HCT116 (cell line): ENCODE results near the gene NEDD4. TPM values are rescaled to one million over a fixed set of nuclear protein-coding genes. Genes with fewer than 3 reads are reported as not detected.

ENCODE experiments used
- ATAC-seq: fragments of 200-7000 bp; cut with Tn5 transposase; 2 replicates; pipeline ENCODE4 v1.9.1; 2020; ENCODE audit warnings: mild to moderate bottlenecking, moderate library complexity
- BruUV-seq: library from RNA; stranded (reverse); fragments of 400-500 nt; replicated peaks from 2 replicates; lab custom pipeline; 2021; lab: Mats Ljungman, UMichigan
- CTCF ChIA-PET: fragments of 300-600 bp; sonication (Branson Sonifier 250); formaldehyde crosslinking; loops from one replicate; lab custom pipeline; 2021; ENCODE audit warnings: antibody characterized with exemption; lab: Charles Lee
- POLR2A ChIA-PET: fragments of 300-600, 350-600 bp; sonication (Branson Sonifier 250); formaldehyde crosslinking; loops from one replicate; lab custom pipeline; 2021; ENCODE audit warnings: antibody characterized with exemption; lab: Charles Lee
- RAD21 ChIA-PET, 2 experiments: fragments of 300-600 bp; sonication (Branson Sonifier 250); formaldehyde crosslinking; loops; one replicate each; lab custom pipeline; 2023; ENCODE audit warnings: low total read pairs in 2 of 2; ENCODE audit not compliant: uncharacterized antibody in 2 of 2, unreplicated experiment in 2 of 2, low non-redundant PET in 1 of 2; lab: Charles Lee
- DNase-seq: peaks from one replicate; pipeline ENCODE4 v3.0.0-alpha.2; 2010; ENCODE audit warnings: low read depth, low spot score
- H2AFZ ChIP-seq: fragments of 200-600 bp; shearing (Covaris generic), sonication (generic); 2 replicates; pipeline ENCODE4 v1.6.1; 2017; ENCODE audit warnings: low read depth, mixed run types, mixed read lengths, antibody characterized with exemption, low read length; ENCODE audit not compliant: poor library complexity, severe bottlenecking
- H3K27ac ChIP-seq: 2 replicates; pipeline ENCODE4 v1.5.1; 2012; ENCODE audit warnings: low read depth, low read length
- H3K27me3 ChIP-seq: fragments of 200-600 bp; sonication (generic); 2 replicates; pipeline ENCODE4 v1.6.1; 2016; ENCODE audit warnings: mixed run types, low read length, mixed read lengths; ENCODE audit not compliant: insufficient read depth
- H3K36me3 ChIP-seq, 2 experiments: fragments of 200-500 bp in 1 of 2; fragments of 200-600 bp in 1 of 2; sonication (Bioruptor generic) in 1 of 2; sonication (generic) in 1 of 2; 2 replicates each; pipeline versions ENCODE4 v1.5.1 to v1.6.1; 2014 to 2016; ENCODE audit warnings: low read length in 2 of 2, inconsistent platforms in 1 of 2, mixed read lengths in 1 of 2, mixed run types in 1 of 2; ENCODE audit not compliant: insufficient read depth in 2 of 2, control insufficient read depth in 1 of 2
- H3K4me1 ChIP-seq, 2 experiments: fragments of 200-600 bp in 1 of 2; sonication (generic) in 1 of 2; 2 replicates each; pipeline versions ENCODE4 v1.5.1 to v1.6.1; 2012 to 2017; ENCODE audit warnings: low read length in 2 of 2, inconsistent platforms in 1 of 2, mild to moderate bottlenecking in 1 of 2, mixed read lengths in 1 of 2, mixed run types in 1 of 2, moderate library complexity in 1 of 2; ENCODE audit not compliant: insufficient read depth in 2 of 2, control insufficient read depth in 1 of 2
- H3K4me2 ChIP-seq: fragments of 200-600 bp; sonication (generic); 2 replicates; pipeline ENCODE4 v1.6.1; 2017; ENCODE audit warnings: mixed run types, low read length, mixed read lengths
- H3K4me3 ChIP-seq, 2 experiments: fragments of 200-600 bp in 1 of 2; sonication (generic) in 1 of 2; replicated peaks in 1 of 2; 2 replicates each; pipeline ENCODE4 v1.5.1; 2011 to 2016; ENCODE audit warnings: low read length in 2 of 2, control low read depth in 1 of 2, low read depth in 1 of 2, mild to moderate bottlenecking in 1 of 2, mixed read lengths in 1 of 2, mixed run types in 1 of 2
- H3K79me2 ChIP-seq: fragments of 200-600 bp; sonication (generic); 2 replicates; pipeline ENCODE4 v1.6.1; 2017; ENCODE audit warnings: mild to moderate bottlenecking, mixed run types, low read length, moderate library complexity, mixed read lengths; ENCODE audit not compliant: insufficient read depth
- H3K9ac ChIP-seq: fragments of 200-600 bp; sonication (generic); 2 replicates; pipeline ENCODE4 v1.6.1; 2016; ENCODE audit warnings: low read length, mixed read lengths
- H3K9me2 ChIP-seq: fragments of 200-600 bp; sonication (generic), shearing (Covaris generic); 2 replicates; pipeline ENCODE4 v1.6.1; 2017; ENCODE audit warnings: mixed run types, mild to moderate bottlenecking, moderate library complexity; ENCODE audit not compliant: insufficient read depth
- H3K9me3 ChIP-seq, 2 experiments: fragments of 200-500 bp in 1 of 2; fragments of 200-600 bp in 1 of 2; sonication (Bioruptor generic) in 1 of 2; sonication (generic) in 1 of 2; 2 replicates each; pipeline ENCODE4 v1.6.1; 2014 to 2017; ENCODE audit warnings: low read length in 2 of 2, mixed read lengths in 2 of 2, inconsistent platforms in 1 of 2, low read depth in 1 of 2, mild to moderate bottlenecking in 1 of 2, mixed run types in 1 of 2, moderate library complexity in 1 of 2; ENCODE audit not compliant: control insufficient read depth in 1 of 2, insufficient read depth in 1 of 2
- H4K20me1 ChIP-seq: fragments of 200-600 bp; sonication (generic), shearing (Covaris generic); 2 replicates; pipeline ENCODE4 v1.6.1; 2017; ENCODE audit warnings: mixed run types, mild to moderate bottlenecking, moderate library complexity; ENCODE audit not compliant: insufficient read depth
- EGR1 ChIP-seq: IDR thresholded peaks from 2 replicates; pipeline ENCODE4 v1.6.1; 2012; ENCODE audit warnings: low read depth
- ELF1 ChIP-seq: IDR thresholded peaks from 2 replicates; pipeline ENCODE4 v1.6.1; 2012; ENCODE audit warnings: low read depth, borderline replicate concordance
- EZH2 ChIP-seq: fragments of 200-600 bp; sonication (generic); IDR thresholded peaks from 2 replicates; pipeline ENCODE4 v1.6.1; 2017; ENCODE audit warnings: antibody characterized with exemption, mixed run types
- FOSL1 ChIP-seq: IDR thresholded peaks from 2 replicates; pipeline ENCODE4 v1.6.1; 2012; ENCODE audit warnings: low read depth
- RAD21 ChIP-seq: IDR thresholded peaks from 2 replicates; pipeline ENCODE4 v1.6.1; 2012; ENCODE audit warnings: low read depth, mild to moderate bottlenecking
- SP1 ChIP-seq: IDR thresholded peaks from 2 replicates; pipeline ENCODE4 v1.6.1; 2012; ENCODE audit warnings: low read depth
- SRF ChIP-seq: IDR thresholded peaks from 2 replicates; pipeline ENCODE4 v1.6.1; 2012; ENCODE audit warnings: low read depth
- TCF7L2 ChIP-seq: IDR thresholded peaks from 2 replicates; pipeline ENCODE4 v1.7.0; 2011; ENCODE audit warnings: borderline replicate concordance, inconsistent platforms; ENCODE audit not compliant: insufficient read depth, insufficient read length; ENCODE audit errors: extremely low read depth
- ZFX ChIP-seq: fragments of 450-650 bp; IDR thresholded peaks from 2 replicates; pipeline ENCODE4 v1.6.1; 2017
- ZNF274 ChIP-seq: fragments of 200-500 bp; sonication (Bioruptor generic); IDR thresholded peaks from 2 replicates; pipeline ENCODE4 v1.6.1; 2014; ENCODE audit warnings: mild to moderate bottlenecking, low read depth, low read length, inconsistent platforms
- intact Hi-C: fragments of 100-400 bp; cut with micrococcal nuclease; formaldehyde crosslinking; loops from 2 replicates; pipeline ENCODE4 v1.10.0; 2022
- total RNA-seq: library from RNA; stranded (reverse); gene quantifications from one replicate; pipeline ENCODE4 v1.2.1, GENCODE V29; 2021; ENCODE audit not compliant: unreplicated experiment
- TF ChIP-seq, protein P1 (sequence below): IDR thresholded peaks from 2 replicates; pipeline ENCODE4 v1.6.1; 2012
- TF ChIP-seq, protein P2 (sequence below): IDR thresholded peaks from 2 replicates; pipeline ENCODE4 v1.6.1; 2011; ENCODE audit warnings: mild to moderate bottlenecking, low read length, moderate library complexity; ENCODE audit not compliant: insufficient replicate concordance; ENCODE audit errors: extremely low read depth
- TF ChIP-seq, protein P3 (sequence below): IDR thresholded peaks from 2 replicates; pipeline ENCODE4 v1.6.1; 2012; ENCODE audit warnings: low read depth

NEDD4 gene
- total RNA-seq, 1 experiment from 2014 or later = 13.7 TPM

DNA sequence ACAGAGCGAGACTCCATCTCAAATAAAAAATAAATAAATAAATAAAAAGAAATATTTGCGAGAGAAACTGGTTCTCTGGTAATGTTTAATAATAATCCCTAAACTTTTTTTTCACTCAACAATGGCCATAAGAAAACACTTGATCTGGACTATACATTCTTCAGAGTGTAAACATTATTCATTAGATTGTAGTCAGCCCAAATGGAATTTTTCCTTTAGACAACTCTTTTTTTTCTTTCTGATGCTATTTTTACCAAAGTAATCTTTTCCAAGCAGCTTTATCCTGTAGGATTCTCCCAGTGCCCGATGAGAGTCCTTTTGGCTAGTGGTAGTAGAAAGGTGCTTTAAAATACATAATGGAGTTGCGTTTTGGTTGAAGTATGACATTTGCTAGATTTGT is 90.4 kb downstream of the NEDD4 start:
- Histone ChIP-seq H3K9ac (no peak overlapping the region), H3K79me2 (no peaks in the 10 kb centered on the region), H3K27ac (no peak overlapping the region), H2AFZ (no peak overlapping the region), H3K4me2 (no peak overlapping the region), H3K9me2 (no peaks in the 10 kb centered on the region), H4K20me1 (no peaks in the 10 kb centered on the region), H3K36me3 (no peaks in the 10 kb centered on the region), H3K4me3 (no peak overlapping the region), H3K9me3 (no peaks in the 10 kb centered on the region), H3K27me3 (no peaks in the 10 kb centered on the region), H3K4me1 (peaks cover 6 to 11% of the 10 kb centered on the region in 2 experiments)
- no TSS peak for BruUV-seq
- CTCF ChIA-PET = interaction anchor here (1.0 kb wide), 1 partner anchor 15 kb away, joined by 5 read pairs; no protein-coding TSS in a partner anchor
- intact Hi-C loops = no loop called here
- no peak for DNase-seq
- RAD21 ChIA-PET = no interaction called here
- POLR2A ChIA-PET = no interaction called here
- no peak for TF ChIP-seq EGR1
- TF ChIP-seq RAD21 = no peak
- TF ChIP-seq TCF7L2 = no peak
- TF ChIP-seq ZFX = no peak
- TF ChIP-seq SRF = no peak
- TF ChIP-seq, protein P1, sequence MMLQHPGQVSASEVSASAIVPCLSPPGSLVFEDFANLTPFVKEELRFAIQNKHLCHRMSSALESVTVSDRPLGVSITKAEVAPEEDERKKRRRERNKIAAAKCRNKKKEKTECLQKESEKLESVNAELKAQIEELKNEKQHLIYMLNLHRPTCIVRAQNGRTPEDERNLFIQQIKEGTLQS = no peak
- no peak for TF ChIP-seq EZH2
- no peak for TF ChIP-seq ZNF274
- no peak for TF ChIP-seq ELF1
- TF ChIP-seq, protein P2, sequence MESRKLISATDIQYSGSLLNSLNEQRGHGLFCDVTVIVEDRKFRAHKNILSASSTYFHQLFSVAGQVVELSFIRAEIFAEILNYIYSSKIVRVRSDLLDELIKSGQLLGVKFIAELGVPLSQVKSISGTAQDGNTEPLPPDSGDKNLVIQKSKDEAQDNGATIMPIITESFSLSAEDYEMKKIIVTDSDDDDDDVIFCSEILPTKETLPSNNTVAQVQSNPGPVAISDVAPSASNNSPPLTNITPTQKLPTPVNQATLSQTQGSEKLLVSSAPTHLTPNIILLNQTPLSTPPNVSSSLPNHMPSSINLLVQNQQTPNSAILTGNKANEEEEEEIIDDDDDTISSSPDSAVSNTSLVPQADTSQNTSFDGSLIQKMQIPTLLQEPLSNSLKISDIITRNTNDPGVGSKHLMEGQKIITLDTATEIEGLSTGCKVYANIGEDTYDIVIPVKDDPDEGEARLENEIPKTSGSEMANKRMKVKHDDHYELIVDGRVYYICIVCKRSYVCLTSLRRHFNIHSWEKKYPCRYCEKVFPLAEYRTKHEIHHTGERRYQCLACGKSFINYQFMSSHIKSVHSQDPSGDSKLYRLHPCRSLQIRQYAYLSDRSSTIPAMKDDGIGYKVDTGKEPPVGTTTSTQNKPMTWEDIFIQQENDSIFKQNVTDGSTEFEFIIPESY = no peak
- TF ChIP-seq, protein P3, sequence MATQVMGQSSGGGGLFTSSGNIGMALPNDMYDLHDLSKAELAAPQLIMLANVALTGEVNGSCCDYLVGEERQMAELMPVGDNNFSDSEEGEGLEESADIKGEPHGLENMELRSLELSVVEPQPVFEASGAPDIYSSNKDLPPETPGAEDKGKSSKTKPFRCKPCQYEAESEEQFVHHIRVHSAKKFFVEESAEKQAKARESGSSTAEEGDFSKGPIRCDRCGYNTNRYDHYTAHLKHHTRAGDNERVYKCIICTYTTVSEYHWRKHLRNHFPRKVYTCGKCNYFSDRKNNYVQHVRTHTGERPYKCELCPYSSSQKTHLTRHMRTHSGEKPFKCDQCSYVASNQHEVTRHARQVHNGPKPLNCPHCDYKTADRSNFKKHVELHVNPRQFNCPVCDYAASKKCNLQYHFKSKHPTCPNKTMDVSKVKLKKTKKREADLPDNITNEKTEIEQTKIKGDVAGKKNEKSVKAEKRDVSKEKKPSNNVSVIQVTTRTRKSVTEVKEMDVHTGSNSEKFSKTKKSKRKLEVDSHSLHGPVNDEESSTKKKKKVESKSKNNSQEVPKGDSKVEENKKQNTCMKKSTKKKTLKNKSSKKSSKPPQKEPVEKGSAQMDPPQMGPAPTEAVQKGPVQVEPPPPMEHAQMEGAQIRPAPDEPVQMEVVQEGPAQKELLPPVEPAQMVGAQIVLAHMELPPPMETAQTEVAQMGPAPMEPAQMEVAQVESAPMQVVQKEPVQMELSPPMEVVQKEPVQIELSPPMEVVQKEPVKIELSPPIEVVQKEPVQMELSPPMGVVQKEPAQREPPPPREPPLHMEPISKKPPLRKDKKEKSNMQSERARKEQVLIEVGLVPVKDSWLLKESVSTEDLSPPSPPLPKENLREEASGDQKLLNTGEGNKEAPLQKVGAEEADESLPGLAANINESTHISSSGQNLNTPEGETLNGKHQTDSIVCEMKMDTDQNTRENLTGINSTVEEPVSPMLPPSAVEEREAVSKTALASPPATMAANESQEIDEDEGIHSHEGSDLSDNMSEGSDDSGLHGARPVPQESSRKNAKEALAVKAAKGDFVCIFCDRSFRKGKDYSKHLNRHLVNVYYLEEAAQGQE = no peak
- TF ChIP-seq SP1 = no peak
- TF ChIP-seq FOSL1 = no peak
- TF ChIP-seq, all 23 proteins: peak for 0
- no peak for ATAC-seq
